A549 (cell line): Measurements from ENCODE around the gene PCSK5.

Experiments
- EP300 ChIP-seq, 2 experiments: fragments of >200 bp; sonication (Bioruptor Twin); formaldehyde crosslinking; IDR thresholded peaks; 2 replicates in 1 of 2; 3 replicates in 1 of 2; pipeline ENCODE4 v1.6.1; 2016 to 2017
- ZSCAN20 ChIP-seq: fragments of 250-450 bp; sonication (Bioruptor Pico); IDR thresholded peaks from 2 replicates; pipeline ENCODE4 v1.8.0; 2022; ENCODE audit warnings: mild to moderate bottlenecking, moderate library complexity
- TF ChIP-seq, protein P1 (sequence below): fragments of >200 bp; sonication (Bioruptor Twin); formaldehyde crosslinking; IDR thresholded peaks from 3 replicates; pipeline ENCODE4 v1.5.1; 2016
- TF ChIP-seq, protein P2 (sequence below): IDR thresholded peaks from 2 replicates; pipeline ENCODE4 v1.6.1; 2012
- TF ChIP-seq, protein P3 (sequence below): IDR thresholded peaks from 2 replicates; pipeline ENCODE4 v1.6.1; 2012

DNA sequence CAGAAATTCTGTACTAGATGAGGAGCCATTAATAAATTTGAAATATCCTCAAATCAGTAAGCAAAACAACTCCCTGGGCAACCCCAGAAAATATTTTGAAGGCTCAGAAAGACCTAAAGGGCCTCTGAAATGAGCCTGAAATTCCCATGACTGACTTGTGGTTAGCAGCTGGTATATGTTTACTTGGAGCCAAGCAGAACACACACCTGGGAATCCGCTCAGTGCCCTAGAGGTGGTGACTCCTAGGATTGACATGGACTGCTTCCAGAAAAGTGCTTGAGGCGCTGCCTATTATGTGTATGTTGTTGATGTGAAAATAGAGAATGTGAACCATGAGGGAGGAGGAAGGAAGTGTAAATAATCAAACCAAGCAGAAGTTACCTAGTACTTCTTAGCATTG, 489.0 kb downstream of the PCSK5 start:
- TF ChIP-seq, protein P1, sequence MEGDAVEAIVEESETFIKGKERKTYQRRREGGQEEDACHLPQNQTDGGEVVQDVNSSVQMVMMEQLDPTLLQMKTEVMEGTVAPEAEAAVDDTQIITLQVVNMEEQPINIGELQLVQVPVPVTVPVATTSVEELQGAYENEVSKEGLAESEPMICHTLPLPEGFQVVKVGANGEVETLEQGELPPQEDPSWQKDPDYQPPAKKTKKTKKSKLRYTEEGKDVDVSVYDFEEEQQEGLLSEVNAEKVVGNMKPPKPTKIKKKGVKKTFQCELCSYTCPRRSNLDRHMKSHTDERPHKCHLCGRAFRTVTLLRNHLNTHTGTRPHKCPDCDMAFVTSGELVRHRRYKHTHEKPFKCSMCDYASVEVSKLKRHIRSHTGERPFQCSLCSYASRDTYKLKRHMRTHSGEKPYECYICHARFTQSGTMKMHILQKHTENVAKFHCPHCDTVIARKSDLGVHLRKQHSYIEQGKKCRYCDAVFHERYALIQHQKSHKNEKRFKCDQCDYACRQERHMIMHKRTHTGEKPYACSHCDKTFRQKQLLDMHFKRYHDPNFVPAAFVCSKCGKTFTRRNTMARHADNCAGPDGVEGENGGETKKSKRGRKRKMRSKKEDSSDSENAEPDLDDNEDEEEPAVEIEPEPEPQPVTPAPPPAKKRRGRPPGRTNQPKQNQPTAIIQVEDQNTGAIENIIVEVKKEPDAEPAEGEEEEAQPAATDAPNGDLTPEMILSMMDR = no peak
- TF ChIP-seq, protein P2, sequence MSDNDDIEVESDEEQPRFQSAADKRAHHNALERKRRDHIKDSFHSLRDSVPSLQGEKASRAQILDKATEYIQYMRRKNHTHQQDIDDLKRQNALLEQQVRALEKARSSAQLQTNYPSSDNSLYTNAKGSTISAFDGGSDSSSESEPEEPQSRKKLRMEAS = no peak
- TF ChIP-seq EP300 (IDR thresholded peaks at IDR 0.05) (no peak; a peak in 2 of 5 replicates), ZSCAN20 (CRISPR knock-in tag) (no peak)
- TF ChIP-seq, protein P3, sequence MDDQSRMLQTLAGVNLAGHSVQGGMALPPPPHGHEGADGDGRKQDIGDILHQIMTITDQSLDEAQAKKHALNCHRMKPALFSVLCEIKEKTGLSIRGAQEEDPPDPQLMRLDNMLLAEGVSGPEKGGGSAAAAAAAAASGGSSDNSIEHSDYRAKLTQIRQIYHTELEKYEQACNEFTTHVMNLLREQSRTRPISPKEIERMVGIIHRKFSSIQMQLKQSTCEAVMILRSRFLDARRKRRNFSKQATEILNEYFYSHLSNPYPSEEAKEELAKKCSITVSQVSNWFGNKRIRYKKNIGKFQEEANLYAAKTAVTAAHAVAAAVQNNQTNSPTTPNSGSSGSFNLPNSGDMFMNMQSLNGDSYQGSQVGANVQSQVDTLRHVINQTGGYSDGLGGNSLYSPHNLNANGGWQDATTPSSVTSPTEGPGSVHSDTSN = no peak
